H9 (cell line): ENCODE data around the gene NDRG2. TPM values are rescaled to one million over a fixed set of nuclear protein-coding genes. Genes with fewer than 3 reads are reported as not detected.

Experiments
- DNase-seq: peaks from one replicate; pipeline ENCODE4 v3.0.0-alpha.2; 2017
- H2AFZ ChIP-seq: one replicate; pipeline ENCODE4 v1.6.1; 2013; ENCODE audit warnings: mild to moderate bottlenecking, low read length, control low read depth, moderate library complexity
- H2AK5ac ChIP-seq: 2 replicates; pipeline ENCODE4 v1.6.1; 2013; ENCODE audit warnings: low read length, control low read depth, mixed read lengths; ENCODE audit not compliant: insufficient read length
- H2BK120ac ChIP-seq: one replicate; pipeline ENCODE4 v1.6.1; 2013; ENCODE audit warnings: low read depth, mild to moderate bottlenecking, low read length, control low read depth, inconsistent platforms; ENCODE audit not compliant: poor library complexity, severe bottlenecking
- H2BK12ac ChIP-seq: 2 replicates; pipeline ENCODE4 v1.6.1; 2013; ENCODE audit warnings: low read length, control low read depth, mixed read lengths, low read depth; ENCODE audit not compliant: insufficient read length
- H2BK15ac ChIP-seq: 2 replicates; pipeline ENCODE4 v1.6.1; 2013; ENCODE audit warnings: low read depth, low read length, control low read depth
- H2BK20ac ChIP-seq: one replicate; pipeline ENCODE4 v1.6.1; 2013; ENCODE audit warnings: low read depth, mild to moderate bottlenecking, low read length, control low read depth, inconsistent platforms; ENCODE audit not compliant: poor library complexity, severe bottlenecking
- H2BK5ac ChIP-seq: 2 replicates; pipeline ENCODE4 v1.6.1; 2013; ENCODE audit warnings: low read length, control low read depth, mixed read lengths; ENCODE audit not compliant: insufficient read length
- H3K14ac ChIP-seq: 2 replicates; pipeline ENCODE4 v1.6.1; 2013; ENCODE audit warnings: low read length, control low read depth; ENCODE audit not compliant: insufficient read depth
- H3K18ac ChIP-seq: 2 replicates; pipeline ENCODE4 v1.6.1; 2013; ENCODE audit warnings: low read depth, mild to moderate bottlenecking, mixed read lengths, low read length, control low read depth; ENCODE audit not compliant: insufficient read length
- H3K23ac ChIP-seq: 2 replicates; pipeline ENCODE4 v1.6.1; 2013; ENCODE audit warnings: low read length, control low read depth, mixed read lengths, low read depth; ENCODE audit not compliant: insufficient read length
- H3K23me2 ChIP-seq: 2 replicates; pipeline ENCODE4 v1.6.1; 2013; ENCODE audit warnings: low read depth, mild to moderate bottlenecking, mixed read lengths, low read length, control low read depth; ENCODE audit not compliant: insufficient read length, poor library complexity, severe bottlenecking
- H3K27ac ChIP-seq: 2 replicates; pipeline ENCODE4 v1.5.1; 2013; ENCODE audit warnings: low read length, control low read depth, mixed read lengths, low read depth; ENCODE audit not compliant: insufficient read length
- H3K27me3 ChIP-seq: 2 replicates; pipeline ENCODE4 v1.6.1; 2013; ENCODE audit warnings: low read length, control low read depth, inconsistent platforms; ENCODE audit not compliant: insufficient read depth
- H3K4ac ChIP-seq: 2 replicates; pipeline ENCODE4 v1.6.1; 2013; ENCODE audit warnings: low read depth, mild to moderate bottlenecking, control low read depth, inconsistent platforms, low read length, moderate library complexity
- H3K4me1 ChIP-seq: 2 replicates; pipeline ENCODE4 v1.6.1; 2013; ENCODE audit warnings: low read length, control low read depth, inconsistent platforms; ENCODE audit not compliant: insufficient read depth
- H3K4me2 ChIP-seq: 2 replicates; pipeline ENCODE4 v1.6.1; 2013; ENCODE audit warnings: low read length, control low read depth, mixed read lengths; ENCODE audit not compliant: insufficient read length, insufficient read depth
- H3K56ac ChIP-seq: 2 replicates; pipeline ENCODE4 v1.6.1; 2013; ENCODE audit warnings: low read depth, mild to moderate bottlenecking, mixed read lengths, low read length, control low read depth; ENCODE audit not compliant: insufficient read length
- H3K79me1 ChIP-seq: 2 replicates; pipeline ENCODE4 v1.6.1; 2013; ENCODE audit warnings: low read depth, mild to moderate bottlenecking, moderate library complexity, low read length, control low read depth, inconsistent platforms; ENCODE audit not compliant: insufficient read depth, poor library complexity, severe bottlenecking
- H3K79me2 ChIP-seq: 2 replicates; pipeline ENCODE4 v1.6.1; 2013; ENCODE audit warnings: low read length, control low read depth, inconsistent platforms; ENCODE audit not compliant: insufficient read depth
- H3K9ac ChIP-seq: 2 replicates; pipeline ENCODE4 v1.6.1; 2013; ENCODE audit warnings: low read length, control low read depth, mixed read lengths; ENCODE audit not compliant: insufficient read length; ENCODE audit errors: extremely low read depth
- H3K9me3 ChIP-seq: one replicate; pipeline ENCODE4 v1.6.1; 2013; ENCODE audit warnings: low read depth, low read length, inconsistent platforms; ENCODE audit not compliant: control insufficient read depth
- H3T11ph ChIP-seq: one replicate; pipeline ENCODE4 v1.6.1; 2013; ENCODE audit warnings: mild to moderate bottlenecking, low read length, control low read depth, inconsistent platforms
- H4K20me1 ChIP-seq: one replicate; pipeline ENCODE4 v1.6.1; 2013; ENCODE audit not compliant: control insufficient read depth, insufficient read length, insufficient read depth
- H4K5ac ChIP-seq: 2 replicates; pipeline ENCODE4 v1.6.1; 2013; ENCODE audit warnings: low read depth, mild to moderate bottlenecking, mixed read lengths, low read length, control low read depth; ENCODE audit not compliant: insufficient read length
- H4K8ac ChIP-seq: replicated peaks from 2 replicates; pipeline ENCODE4 v1.6.1; 2013; ENCODE audit warnings: low read length, control low read depth, mixed read lengths, low read depth; ENCODE audit not compliant: insufficient read length
- H4K91ac ChIP-seq: 2 replicates; pipeline ENCODE4 v1.6.1; 2013; ENCODE audit warnings: low read depth, mild to moderate bottlenecking, moderate library complexity, mixed read lengths, low read length, control low read depth; ENCODE audit not compliant: insufficient read length
- H3K27ac Mint-ChIP-seq, 3 experiments: 2 replicates in 2 of 3; 3 replicates in 1 of 3; pipeline ENCODE4 v1.8.0; 2020 to 2021; ENCODE audit warnings: mixed read lengths in 3 of 3, mild to moderate bottlenecking in 1 of 3, moderate library complexity in 1 of 3
- H3K27me3 Mint-ChIP-seq: 2 replicates; pipeline ENCODE4 v1.8.0; 2021; ENCODE audit warnings: low read depth, mild to moderate bottlenecking, moderate library complexity, mixed read lengths
- H3K36me3 Mint-ChIP-seq, 3 experiments: 2 replicates in 2 of 3; 3 replicates in 1 of 3; pipeline ENCODE4 v1.8.0; 2020 to 2021; ENCODE audit warnings: low read depth in 3 of 3, mixed read lengths in 3 of 3; ENCODE audit not compliant: insufficient read depth in 1 of 3
- H3K4me1 Mint-ChIP-seq, 2 experiments: 2 replicates each; pipeline ENCODE4 v1.8.0; 2020; ENCODE audit warnings: mixed read lengths in 2 of 2
- H3K4me3 Mint-ChIP-seq, 2 experiments: 2 replicates in 1 of 2; 3 replicates in 1 of 2; pipeline ENCODE4 v1.8.0; 2020 to 2021; ENCODE audit warnings: mild to moderate bottlenecking in 2 of 2, mixed read lengths in 2 of 2, moderate library complexity in 1 of 2
- H3K9me3 Mint-ChIP-seq, 2 experiments: 2 replicates in 1 of 2; 3 replicates in 1 of 2; pipeline ENCODE4 v1.8.0; 2020; ENCODE audit warnings: mild to moderate bottlenecking in 2 of 2, mixed read lengths in 2 of 2, moderate library complexity in 1 of 2
- CTCF ChIP-seq: fragments of 200-600 bp; sonication (generic); conservative IDR thresholded peaks from 3 replicates; pipeline ENCODE4 v1.8.0; 2021; ENCODE audit warnings: antibody characterized with exemption, mild to moderate bottlenecking
- WGBS: extraction: QIAGEN DNeasy Blood & Tissue Kit; methylation state at CpG from one replicate; pipeline ENCODE4 v1.1.7; 2013; ENCODE audit warnings: missing lambda C conversion rate, low lambda C conversion rate, mixed read lengths; ENCODE audit not compliant: insufficient read length; ENCODE audit errors: extremely low coverage; 5-methylcytosine and 5-hydroxymethylcytosine counted together
- total RNA-seq: library from RNA; stranded (reverse); gene quantifications from 2 replicates; pipeline ENCODE4 v1.2.1, GENCODE V29; 2021

NDRG2 gene
- total RNA-seq, 1 experiment from 2014 or later: 20.6 TPM

DNA sequence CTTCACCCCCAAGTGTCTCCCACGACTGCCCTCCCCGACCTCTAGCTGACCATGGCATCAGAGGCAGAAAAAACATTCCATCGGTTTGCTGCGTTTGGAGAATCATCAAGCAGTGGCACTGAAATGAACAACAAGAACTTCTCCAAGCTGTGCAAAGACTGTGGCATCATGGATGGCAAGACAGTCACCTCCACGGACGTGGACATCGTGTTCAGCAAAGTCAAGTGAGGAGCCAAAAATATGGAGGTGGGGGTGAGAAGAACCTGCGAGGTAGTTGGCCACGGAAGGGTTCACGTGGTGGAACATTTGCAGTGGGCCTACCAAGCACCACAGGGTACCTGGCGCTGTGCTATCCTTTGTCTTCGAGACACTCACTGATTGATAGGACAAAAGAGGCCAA is 5.7 kb upstream of the NDRG2 start:
- H2BK15ac ChIP-seq: no peak overlapping the region
- Mint-ChIP-seq H3K36me3 (no peaks in the 10 kb centered on the region), H3K4me3 (no peak overlapping the region), H3K27ac (no peak overlapping the region), H3K27me3 (peaks cover 62% of the 10 kb centered on the region), H3K4me1 (peaks cover 14 to 15% of the 10 kb centered on the region in 2 experiments), H3K9me3 (no peaks in the 10 kb centered on the region)
- no peak overlapping the region for H3T11ph ChIP-seq
- no peak overlapping the region for H3K27ac ChIP-seq
- H3K23me2 ChIP-seq: peaks cover under 1% of the 10 kb centered on the region
- no peak overlapping the region for H2BK12ac ChIP-seq
- no peak overlapping the region for H2BK5ac ChIP-seq
- H4K8ac ChIP-seq: no peak overlapping the region
- no peak overlapping the region for H3K9ac ChIP-seq
- no peak overlapping the region for H3K18ac ChIP-seq
- no peak overlapping the region for H4K5ac ChIP-seq
- no peak overlapping the region for H3K4me2 ChIP-seq
- no peak overlapping the region for H3K56ac ChIP-seq
- H3K79me1 ChIP-seq: no peaks in the 10 kb centered on the region
- no CpG with 5 or more reads among the region's 12 CpGs for WGBS
- no peak overlapping the region for H3K23ac ChIP-seq
- DNase-seq: no peak
- H2BK20ac ChIP-seq: no peak overlapping the region
- H2AFZ ChIP-seq: no peak overlapping the region
- H3K4me1 ChIP-seq: peaks cover 4% of the 10 kb centered on the region; the same call in 1 of the 2 replicates
- no peak overlapping the region for H3K4ac ChIP-seq
- no peak for TF ChIP-seq CTCF
- no peak overlapping the region for H4K91ac ChIP-seq
- no peaks in the 10 kb centered on the region for H3K9me3 ChIP-seq
- no peak overlapping the region for H2AK5ac ChIP-seq
- no peaks in the 10 kb centered on the region for H3K79me2 ChIP-seq
- no peaks in the 10 kb centered on the region for H4K20me1 ChIP-seq
- H3K14ac ChIP-seq: no peak overlapping the region
- no peaks in the 10 kb centered on the region; the same call in 1 of the 2 replicates for H3K27me3 ChIP-seq
- H2BK120ac ChIP-seq: no peak overlapping the region
